ENCODE results near the gene SNAP47.

GRCh38 chr1:227780101-227781044 is 45.1 kb downstream of the SNAP47 start:
- TF ChIP-seq, protein P1, sequence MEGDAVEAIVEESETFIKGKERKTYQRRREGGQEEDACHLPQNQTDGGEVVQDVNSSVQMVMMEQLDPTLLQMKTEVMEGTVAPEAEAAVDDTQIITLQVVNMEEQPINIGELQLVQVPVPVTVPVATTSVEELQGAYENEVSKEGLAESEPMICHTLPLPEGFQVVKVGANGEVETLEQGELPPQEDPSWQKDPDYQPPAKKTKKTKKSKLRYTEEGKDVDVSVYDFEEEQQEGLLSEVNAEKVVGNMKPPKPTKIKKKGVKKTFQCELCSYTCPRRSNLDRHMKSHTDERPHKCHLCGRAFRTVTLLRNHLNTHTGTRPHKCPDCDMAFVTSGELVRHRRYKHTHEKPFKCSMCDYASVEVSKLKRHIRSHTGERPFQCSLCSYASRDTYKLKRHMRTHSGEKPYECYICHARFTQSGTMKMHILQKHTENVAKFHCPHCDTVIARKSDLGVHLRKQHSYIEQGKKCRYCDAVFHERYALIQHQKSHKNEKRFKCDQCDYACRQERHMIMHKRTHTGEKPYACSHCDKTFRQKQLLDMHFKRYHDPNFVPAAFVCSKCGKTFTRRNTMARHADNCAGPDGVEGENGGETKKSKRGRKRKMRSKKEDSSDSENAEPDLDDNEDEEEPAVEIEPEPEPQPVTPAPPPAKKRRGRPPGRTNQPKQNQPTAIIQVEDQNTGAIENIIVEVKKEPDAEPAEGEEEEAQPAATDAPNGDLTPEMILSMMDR (IDR thresholded peaks at IDR 0.05): no peak
- TF ChIP-seq POLR2A (IDR thresholded peaks at IDR 0.05): no peak

Measured in lower leg skin (tissue), 3 donors.